HG03378 (cell line): Measurements from ENCODE around the gene LRRC4C.

Experiments
- ATAC-seq: cut with Tn5 transposase; IDR thresholded peaks from one replicate; pipeline ENCODE4 v1.9.1; 2021; ENCODE audit warnings: mild to moderate bottlenecking, moderate library complexity; ENCODE audit not compliant: unreplicated experiment

LRRC4C gene

DNA sequence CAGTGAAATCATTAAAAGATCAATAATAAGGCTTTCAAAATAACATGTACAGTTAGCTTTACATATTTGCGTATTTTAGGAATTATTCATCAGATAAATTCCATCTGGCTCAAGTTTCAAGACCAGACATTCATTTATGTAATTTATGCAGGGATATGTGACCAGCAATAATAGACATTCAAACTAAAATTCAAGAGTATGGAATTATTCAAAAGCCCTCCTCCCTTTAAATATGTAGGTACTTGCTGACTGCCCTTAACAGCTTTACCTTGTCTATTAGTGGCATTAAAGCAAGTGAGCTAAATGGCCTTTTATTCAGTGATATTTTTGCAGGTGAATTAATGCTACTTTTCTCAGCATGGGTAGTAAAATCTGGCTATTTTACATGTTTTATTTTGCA lies 126.1 kb downstream of the LRRC4C start:
- no peak for ATAC-seq

DNA sequence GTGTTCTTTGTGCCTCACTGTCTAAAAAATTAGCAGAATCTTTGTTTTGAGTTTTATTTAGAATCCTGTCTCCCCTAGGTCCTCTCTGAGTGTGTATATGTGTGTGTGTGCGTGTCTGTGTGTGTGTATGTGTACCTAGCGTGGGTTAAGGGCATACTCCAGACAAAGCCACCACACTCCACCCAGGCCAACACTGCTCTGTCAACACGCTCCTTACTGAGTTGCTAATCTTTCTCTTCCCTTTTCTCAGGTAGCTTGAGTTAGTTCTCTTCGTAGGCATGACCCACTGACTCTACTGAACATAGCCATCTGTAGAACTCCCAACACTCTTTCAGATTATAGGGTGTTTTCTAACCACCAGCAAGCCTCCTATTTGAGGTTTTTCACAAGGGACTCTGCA lies 131.1 kb downstream of the LRRC4C start:
- no peak for ATAC-seq

DNA sequence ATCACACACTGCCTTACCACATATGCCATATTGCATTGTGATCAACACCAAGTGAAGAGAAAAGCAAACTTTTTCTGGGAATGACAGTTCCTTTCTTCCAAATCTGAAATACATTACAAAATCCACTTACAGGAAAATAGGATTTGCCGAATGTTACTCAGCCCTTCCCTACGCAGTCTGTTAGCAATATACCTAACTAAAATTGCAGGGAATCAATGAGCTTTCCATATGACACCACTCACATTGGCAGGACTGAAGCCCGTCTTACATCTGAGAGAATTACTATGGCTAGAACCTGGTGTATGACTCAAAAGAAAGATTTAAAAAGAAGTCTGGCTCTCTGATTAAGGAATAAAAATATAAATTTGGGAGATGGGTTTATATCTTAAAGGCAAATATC lies 136.0 kb downstream of the LRRC4C start:
- ATAC-seq = no peak

DNA sequence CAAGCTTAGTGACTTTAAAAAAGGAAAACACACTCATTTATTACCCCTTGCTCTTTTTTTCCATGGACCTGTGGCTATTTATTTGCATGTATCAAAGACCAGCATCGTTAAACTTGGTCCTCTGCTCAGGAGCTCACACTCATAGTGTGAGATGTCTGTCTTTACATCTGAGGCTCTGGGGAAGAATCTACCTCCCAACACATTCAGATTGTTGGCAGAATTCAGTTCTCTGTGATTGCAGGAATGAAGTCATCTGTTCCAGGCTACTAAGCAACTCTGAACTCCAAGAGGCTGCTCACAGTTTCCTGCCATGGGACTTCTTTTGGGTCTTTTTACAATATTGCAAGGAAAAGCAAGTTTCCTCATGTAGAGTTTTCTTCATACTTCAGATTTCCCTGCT lies 138.8 kb downstream of the LRRC4C start:
- no peak for ATAC-seq

DNA sequence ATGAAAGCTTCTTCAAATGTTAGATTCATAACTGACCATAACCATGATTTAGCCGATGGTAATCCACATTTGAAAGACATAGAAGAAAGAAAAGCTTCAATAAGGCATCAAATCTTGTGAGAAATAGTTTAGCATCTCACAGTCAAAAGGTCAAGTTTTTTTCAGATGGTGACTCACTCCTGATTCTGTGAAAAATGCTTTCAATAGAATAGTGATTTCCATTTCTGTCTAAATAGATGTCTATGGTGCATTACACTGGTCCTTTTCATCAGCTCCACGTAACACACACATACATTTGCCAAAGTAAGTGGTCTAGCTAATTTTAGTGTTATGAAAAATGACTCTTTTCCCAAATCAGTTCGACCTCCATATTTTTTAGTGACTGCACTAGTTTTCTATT lies 139.2 kb downstream of the LRRC4C start:
- no peak for ATAC-seq

DNA sequence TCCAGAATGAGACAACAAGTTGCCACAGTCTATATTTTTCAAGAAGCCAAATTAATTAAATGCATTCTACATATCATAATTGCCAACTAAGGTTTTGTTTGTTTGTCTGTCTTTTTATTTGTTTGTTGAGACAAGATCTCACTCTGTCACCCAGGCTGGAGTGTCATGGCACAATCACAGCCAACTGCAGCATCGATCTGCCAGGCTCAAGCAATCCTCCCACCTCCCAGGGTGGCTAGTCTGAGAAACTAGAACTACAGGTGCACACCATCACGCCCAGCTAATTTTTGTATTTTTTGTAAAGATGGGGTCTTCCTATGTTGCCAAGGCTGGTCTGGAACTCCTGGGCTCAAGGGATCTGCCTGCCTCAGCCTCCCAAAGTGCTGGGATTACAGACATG lies 140.0 kb downstream of the LRRC4C start:
- no peak for ATAC-seq

DNA sequence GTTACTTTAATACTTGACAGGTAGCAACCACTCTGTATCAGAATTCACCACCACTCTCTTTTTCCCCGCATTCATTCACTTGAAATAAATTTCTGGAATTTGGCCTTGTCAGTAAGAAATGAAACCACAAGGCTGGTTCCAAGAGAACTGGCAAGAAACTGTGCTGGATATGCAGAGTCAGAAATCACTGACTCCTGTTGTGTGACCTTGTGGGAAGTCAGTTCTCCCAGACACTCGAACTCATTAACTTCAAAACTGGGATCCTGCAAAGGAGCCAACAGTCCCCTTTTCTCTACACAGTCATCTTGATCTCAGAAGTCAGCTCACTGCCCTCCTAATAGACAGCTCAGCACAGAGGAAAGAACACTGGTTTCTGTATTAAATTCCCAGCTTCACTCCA lies 142.7 kb downstream of the LRRC4C start:
- ATAC-seq = no peak

DNA sequence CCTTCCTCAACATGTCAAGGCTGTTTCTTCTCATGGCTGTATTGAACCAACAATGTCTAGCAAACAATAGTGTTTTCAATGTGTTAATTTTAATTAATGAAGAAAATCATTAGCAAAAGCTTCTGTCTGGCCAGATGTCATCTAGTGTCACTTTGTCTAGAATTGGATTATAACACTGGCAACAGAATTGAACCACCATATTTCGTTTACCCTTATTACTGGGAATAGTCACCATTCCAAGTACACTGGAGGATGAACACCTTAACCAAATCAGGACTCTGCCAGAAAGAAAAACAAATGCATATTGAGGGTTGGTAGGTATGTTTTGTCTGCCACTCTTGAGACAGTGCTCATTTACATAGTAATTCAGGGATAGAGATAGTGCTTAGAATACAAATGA lies 146.2 kb downstream of the LRRC4C start:
- ATAC-seq = no peak

DNA sequence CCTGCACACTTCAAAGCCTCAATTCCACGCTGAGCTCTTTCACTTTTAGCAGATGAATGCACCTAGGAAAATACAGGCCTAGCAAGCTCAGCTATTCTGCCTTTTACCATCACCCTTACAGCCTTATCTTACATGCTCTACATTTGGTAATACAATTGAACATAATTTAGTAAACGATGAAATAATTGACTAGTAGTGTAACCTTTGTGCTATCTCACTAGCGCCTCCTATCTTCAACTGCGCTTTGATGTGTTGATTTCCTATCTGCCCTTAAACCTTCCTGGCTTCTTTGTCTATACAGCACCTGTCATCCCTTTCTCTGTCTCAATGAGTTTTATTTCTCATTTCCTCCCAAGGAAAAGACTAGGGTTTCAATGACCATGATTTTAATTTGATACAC lies 149.7 kb downstream of the LRRC4C start:
- no peak for ATAC-seq

DNA sequence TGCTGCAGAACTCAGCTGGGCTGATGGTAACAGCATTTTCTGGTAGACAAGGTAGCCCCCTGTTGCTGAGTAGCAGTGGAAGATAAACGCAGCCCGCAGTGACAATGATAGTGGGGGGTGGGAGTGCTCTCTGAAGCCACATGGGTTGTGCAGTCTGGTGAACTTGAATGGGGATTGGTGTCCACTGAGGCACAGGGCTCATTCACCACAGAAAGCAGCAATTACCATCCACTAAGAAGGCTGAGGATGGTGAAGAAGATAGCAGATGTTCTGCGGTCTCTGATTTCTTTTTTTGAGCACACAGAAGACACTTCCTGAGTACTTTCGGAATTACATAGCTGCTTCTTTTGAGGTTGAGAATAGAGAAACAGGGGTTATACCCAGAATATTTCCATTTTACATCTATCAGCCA lies 150.3 kb downstream of the LRRC4C start:
- no peak for ATAC-seq

DNA sequence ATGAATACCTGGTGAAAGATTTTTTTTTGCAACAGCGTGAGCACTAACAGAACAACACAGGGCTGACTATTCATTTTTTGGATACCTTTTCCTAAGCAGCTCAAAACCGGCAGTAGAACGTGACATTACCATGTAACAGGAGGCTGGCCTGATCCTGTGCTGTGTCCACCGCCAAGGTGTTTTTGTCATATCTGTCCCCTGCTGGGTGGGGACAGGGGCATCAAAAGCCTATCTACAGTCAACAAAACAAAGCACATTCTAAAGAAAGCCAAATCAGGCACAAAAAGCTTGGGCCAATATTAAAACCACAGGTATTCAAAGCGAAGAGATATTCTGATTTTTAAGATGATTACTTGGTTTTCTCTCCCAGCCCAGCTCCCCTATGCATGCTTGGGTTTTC lies 151.2 kb downstream of the LRRC4C start:
- ATAC-seq = no peak

DNA sequence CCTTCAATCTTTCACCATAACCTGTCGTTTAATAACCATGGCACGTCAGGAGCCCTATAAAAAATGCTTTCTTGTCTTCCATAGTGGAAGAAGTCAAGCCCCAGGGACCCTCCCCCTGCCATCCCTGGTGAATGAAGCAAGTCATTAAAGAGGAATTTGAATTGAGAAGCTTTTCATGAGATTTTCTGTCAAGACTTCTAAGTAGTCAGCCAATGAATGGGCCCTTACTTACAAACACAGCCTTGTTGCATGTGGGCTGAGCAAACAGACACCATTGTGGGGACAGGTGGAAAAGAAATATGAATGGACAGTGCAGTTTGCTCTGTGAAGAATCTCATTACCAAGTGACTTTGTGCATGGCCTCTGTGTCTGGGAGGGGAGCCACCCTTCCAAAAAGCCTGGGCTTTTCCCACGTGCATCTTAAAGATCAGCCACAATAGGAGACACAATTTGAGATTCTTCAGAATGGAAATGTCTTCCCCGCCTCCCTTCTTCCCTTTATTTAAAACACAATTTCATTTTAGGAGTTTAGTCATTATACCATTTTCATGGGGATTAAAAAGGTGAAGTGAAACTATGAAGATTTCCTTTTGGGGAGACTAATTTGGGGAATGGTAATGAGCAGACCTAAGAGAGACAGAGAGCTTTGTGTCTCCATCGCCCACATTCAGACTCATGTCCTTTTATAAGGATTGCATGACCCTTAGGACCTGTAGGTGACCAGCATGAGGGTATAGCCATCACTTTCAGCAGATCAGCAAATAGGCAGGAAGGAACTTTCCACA lies 152.0 kb downstream of the LRRC4C start:
- ATAC-seq = no peak

DNA sequence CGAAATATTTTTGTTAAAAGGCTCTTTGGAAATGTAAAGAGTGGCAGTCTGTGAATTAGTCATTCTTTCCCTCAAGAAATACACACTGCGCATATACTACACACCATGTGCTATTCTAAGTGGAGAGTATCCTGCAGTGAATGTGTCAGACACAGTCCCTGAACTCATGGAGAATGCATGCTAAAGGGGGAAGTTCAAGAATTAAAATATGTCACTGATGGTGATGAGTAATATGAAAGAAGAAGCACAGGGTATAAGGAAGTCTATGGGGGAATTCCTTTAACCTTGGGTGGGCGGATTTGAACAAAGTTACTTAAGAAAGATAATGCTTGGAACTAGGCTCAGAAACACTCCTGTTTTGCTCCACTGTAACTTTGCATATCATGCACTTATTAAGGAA lies 153.0 kb downstream of the LRRC4C start:
- no peak for ATAC-seq

DNA sequence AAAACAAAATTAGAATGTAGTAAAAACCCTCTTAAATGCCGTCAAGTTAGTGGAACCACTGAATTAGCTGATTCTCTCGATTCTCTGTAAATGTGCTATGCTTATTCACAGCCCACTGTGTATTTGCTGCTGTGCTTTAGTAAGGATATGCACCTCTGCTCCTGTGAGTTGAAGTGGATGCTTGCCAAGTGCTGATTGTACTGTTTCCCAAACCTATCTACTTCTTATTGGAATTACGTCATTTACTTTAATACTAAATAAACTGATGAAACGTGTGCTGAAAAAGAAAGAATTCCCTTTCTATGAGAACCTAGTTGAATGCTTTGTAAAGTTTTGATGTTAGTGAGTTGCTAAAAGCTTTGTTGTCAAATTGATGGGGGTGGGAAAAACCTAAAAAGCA lies 158.4 kb downstream of the LRRC4C start:
- no peak for ATAC-seq

DNA sequence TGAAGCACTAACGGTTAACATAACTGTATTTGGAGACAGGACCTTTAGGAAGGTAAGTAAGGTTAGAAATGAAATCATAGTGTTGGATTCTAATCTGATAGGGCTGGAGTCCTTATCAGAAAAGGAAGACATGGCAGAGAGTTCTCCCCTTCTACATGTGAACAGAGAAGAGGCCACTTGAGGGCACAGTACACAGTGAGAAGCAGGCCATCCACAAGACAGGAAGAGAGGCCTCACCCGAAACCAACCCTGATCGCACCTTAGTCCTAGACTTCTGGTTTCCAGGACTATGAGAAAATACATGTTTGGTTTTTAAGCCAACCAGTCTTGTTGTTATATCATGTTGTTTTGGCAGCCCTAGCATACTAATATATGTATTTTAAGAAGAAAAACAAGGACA lies 170.0 kb downstream of the LRRC4C start:
- ATAC-seq = no peak

DNA sequence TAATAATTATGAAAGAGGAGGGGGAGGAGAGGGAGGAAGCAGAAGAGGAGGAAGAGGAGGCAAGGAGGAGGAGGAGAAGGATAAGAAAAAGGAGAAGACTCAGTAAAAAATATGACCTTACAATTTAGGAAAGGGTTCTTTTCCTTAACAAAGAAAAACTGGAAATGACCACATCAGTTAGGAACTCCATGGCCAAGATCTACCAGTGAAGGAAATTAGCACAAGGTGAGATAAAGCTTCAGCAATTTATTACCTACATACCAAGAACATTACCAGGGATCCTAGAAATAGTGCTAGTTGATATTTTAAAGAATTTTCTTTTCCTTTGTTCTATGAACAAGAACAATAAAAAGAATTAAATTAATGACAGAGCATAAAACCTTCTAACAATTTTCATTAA lies 172.7 kb downstream of the LRRC4C start:
- ATAC-seq = no peak

DNA sequence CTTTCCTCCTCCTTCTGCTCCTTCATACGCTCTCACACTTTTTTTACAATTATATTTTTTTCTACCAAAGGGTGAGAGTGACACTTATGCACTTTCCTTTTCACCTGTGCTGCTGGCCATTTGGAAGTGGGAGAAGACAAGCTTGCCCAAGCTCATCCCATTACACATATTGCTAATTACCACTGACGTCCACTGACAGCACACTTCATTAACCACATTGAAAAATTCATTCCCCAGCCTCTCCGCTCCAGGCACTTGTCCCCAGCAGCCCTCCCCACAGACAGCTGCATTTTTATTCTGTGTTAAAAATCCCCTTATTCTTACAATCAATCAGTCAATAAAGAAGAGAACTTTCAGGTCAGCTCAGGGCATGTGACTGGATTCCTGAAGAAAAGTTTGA lies 175.1 kb downstream of the LRRC4C start:
- ATAC-seq = no peak

DNA sequence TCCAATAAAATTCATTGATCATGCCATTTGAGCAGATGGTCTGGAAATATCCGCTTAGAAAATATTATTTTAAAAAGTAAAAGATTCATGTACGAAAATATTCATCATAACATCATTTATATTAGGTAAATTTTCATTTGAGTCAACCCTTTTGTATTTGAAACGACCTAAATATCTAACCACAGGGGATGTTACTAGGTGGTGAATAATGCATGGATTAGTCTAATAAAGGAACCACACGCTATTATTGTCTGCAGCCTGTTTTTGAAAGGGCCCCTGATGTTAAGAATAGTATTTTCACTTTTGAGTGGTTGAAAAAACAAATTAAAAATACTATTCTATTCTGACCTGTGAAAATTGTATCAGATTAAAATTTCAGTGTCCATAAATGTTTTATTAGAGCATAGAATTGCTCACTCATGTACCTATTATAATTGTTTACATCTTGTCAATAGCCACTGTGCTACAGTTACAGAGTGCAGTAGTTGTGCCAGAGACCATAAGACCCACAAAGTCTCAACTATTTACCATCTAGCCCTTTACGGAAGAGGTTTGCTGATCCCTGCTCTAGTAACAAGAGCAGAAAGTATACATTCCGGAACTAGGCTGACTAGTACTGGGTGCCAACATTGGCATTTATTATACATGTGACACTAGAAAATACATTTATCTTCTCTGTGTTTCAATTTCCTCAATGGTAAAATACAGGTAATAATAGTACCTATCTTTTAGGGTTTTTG lies 176.1 kb downstream of the LRRC4C start:
- no peak for ATAC-seq

DNA sequence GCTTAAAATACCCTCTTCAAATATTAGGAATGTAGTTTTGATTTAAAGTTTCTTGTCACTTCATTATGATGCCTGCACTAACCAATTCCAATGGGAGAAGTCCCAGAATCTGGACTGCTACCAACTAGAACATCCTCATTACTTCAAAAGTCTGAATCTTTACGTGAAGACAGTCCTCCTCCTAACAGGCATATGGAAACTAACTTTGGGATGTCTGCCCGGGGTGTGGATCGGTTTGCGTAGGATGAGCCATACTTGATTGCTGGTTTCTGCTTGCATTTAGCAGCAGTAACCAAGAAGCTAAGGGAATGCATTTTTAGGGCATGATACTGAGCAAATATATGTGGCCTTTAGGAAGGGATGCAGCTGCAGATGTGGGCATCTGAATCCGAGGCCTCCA lies 177.1 kb downstream of the LRRC4C start:
- no peak for ATAC-seq

DNA sequence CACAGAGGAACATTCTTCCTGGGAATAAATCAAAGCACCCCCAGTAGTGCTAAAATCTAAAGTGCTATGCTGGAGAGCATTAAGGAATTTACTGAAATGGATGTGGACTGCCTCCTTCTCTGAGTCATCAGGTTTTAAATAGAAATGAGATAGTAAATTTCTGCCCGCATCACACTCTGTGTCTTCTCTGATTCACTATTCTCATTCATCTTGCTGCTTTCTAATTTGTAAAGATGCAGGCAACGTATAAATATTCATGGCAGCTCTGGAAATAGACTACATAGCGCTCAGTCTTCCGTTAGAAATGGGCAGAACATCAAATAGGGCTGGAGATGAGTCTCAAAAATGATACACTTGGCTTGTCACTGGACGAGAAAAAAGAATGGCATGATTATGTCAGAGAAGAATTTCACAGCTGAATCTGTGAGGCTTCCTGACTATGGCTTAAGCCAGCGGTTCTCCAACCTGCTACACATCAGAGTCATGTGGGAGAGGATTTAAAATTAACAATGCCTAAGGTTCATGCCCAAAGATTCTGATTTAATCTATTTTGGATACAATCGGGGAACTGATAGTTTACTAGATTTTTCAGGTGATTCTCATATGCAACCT lies 178.2 kb downstream of the LRRC4C start:
- ATAC-seq = no peak

DNA sequence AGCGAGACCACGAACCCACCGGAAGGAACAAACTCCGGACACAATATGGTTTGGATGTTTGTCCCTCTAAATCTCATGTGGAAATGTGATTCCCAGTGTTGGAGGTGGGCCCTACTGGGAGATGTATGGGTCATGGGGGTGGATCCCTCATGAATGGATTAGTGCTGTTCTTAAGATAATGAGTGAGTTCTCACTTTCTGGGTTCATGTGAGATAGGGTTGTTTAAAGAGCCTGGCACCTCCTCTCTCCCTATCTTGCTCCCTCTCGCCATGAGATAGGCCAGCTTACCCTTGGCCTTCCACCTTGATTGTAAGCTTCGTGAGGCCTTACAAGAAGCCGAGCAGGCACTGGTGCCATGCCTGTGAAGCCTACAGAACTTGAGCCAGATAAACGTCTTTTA lies 184.6 kb downstream of the LRRC4C start:
- no peak for ATAC-seq

DNA sequence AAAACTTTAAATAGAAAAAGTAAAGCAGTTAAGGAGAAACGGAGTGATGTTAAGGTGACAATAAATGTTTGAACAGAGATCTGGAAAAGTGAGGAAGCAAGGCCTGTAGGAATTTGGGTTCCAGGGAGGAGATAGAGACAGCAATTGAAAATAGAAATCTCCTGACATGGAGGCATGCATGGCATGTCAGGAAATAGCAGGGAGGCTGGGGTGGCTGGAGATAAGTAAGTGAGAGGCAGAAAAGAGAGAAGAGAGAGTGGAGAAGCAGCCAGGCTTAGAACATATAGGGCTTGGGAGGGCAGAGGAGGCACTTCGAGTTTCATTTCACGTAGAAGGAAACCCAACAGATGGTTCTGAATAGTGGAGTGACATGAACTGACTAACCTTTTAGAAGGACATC lies 185.5 kb downstream of the LRRC4C start:
- ATAC-seq = no peak
